ENCODE measurements around the gene ASXL3. TPM values are rescaled to one million over a fixed set of nuclear protein-coding genes. Genes with fewer than 3 reads are reported as not detected.

ASXL3 gene
- polyA plus RNA-seq, 1 donor from 2014 or later, result 15.2 TPM

- Histone ChIP-seq H3K27me3 (ENCODE audit: insufficient read depth, low read depth, low read length) (no peaks in the 10 kb centered on the region), H3K79me2 (replicated peaks; ENCODE audit: insufficient read depth, low read length) (no peaks in the 10 kb centered on the region), H2AFZ (ENCODE audit: low read depth, low read length) (no peak overlapping the region), H3F3A (ENCODE audit: insufficient read depth, low read length, poor library complexity, severe bottlenecking) (no peaks in the 10 kb centered on the region), H3K36me3 (ENCODE audit: insufficient read depth, low read length) (no peaks in the 10 kb centered on the region), H3K9me2 (ENCODE audit: insufficient read depth, low read length) (no peaks in the 10 kb centered on the region), H3K27ac (ENCODE audit: low read length) (no peak overlapping the region), H4K20me1 (ENCODE audit: insufficient read depth) (no peaks in the 10 kb centered on the region), H3K9me3 (ENCODE audit: low read length) (no peaks in the 10 kb centered on the region), H3K9ac (ENCODE audit: low read length) (no peak overlapping the region), H3K4me2 (ENCODE audit: low read length) (no peak overlapping the region), H3K4me3 (ENCODE audit: low read length) (no peak overlapping the region)
- TF ChIP-seq SMC3 (conservative IDR thresholded peaks at IDR 0.05; ENCODE audit: poor library complexity), result no peak
- no peak for TF ChIP-seq EP300 (conservative IDR thresholded peaks at IDR 0.05; ENCODE audit: poor library complexity, severe bottlenecking)
- TF ChIP-seq TAF1 (IDR thresholded peaks at IDR 0.05; ENCODE audit: low read depth), result no peak
- TF ChIP-seq CTCF (IDR thresholded peaks at IDR 0.05; ENCODE audit: poor library complexity, severe bottlenecking), result no peak
- TF ChIP-seq MXI1 (conservative IDR thresholded peaks at IDR 0.05; ENCODE audit: poor library complexity, severe bottlenecking), result no peak
- TF ChIP-seq EZH2 (IDR thresholded peaks at IDR 0.05; ENCODE audit: borderline replicate concordance, insufficient read depth, low read length, poor library complexity, severe bottlenecking), result no peak
- no peak for TF ChIP-seq RAD21 (conservative IDR thresholded peaks at IDR 0.05)
- no peak for TF ChIP-seq POLR2AphosphoS5 (IDR thresholded peaks at IDR 0.05)
- no peak for TF ChIP-seq REST (IDR thresholded peaks at IDR 0.05; ENCODE audit: borderline replicate concordance)
Measured at GRCh38 chr18:33652635-33653034, 74.6 kb downstream of the ASXL3 start.

GRCh38 chr18:33653231-33653630, 75.2 kb downstream of the ASXL3 start:
- TF ChIP-seq EZH2 (IDR thresholded peaks at IDR 0.05; ENCODE audit: borderline replicate concordance, insufficient read depth, low read length, poor library complexity, severe bottlenecking) (no peak), POLR2AphosphoS5 (IDR thresholded peaks at IDR 0.05) (no peak), MXI1 (conservative IDR thresholded peaks at IDR 0.05; ENCODE audit: poor library complexity, severe bottlenecking) (no peak), EP300 (conservative IDR thresholded peaks at IDR 0.05; ENCODE audit: poor library complexity, severe bottlenecking) (no peak), REST (IDR thresholded peaks at IDR 0.05; ENCODE audit: borderline replicate concordance) (no peak), CTCF (IDR thresholded peaks at IDR 0.05; ENCODE audit: poor library complexity, severe bottlenecking) (no peak), TAF1 (IDR thresholded peaks at IDR 0.05; ENCODE audit: low read depth) (no peak), RAD21 (conservative IDR thresholded peaks at IDR 0.05) (no peak), SMC3 (conservative IDR thresholded peaks at IDR 0.05; ENCODE audit: poor library complexity) (no peak)
- Histone ChIP-seq H3K9me2 (ENCODE audit: insufficient read depth, low read length) (no peaks in the 10 kb centered on the region), H3F3A (ENCODE audit: insufficient read depth, low read length, poor library complexity, severe bottlenecking) (no peaks in the 10 kb centered on the region), H3K79me2 (replicated peaks; ENCODE audit: insufficient read depth, low read length) (no peaks in the 10 kb centered on the region), H3K4me2 (ENCODE audit: low read length) (no peak overlapping the region), H4K20me1 (ENCODE audit: insufficient read depth) (no peaks in the 10 kb centered on the region), H3K27ac (ENCODE audit: low read length) (no peak overlapping the region), H2AFZ (ENCODE audit: low read depth, low read length) (no peak overlapping the region), H3K9ac (ENCODE audit: low read length) (no peak overlapping the region), H3K4me3 (ENCODE audit: low read length) (no peak overlapping the region), H3K36me3 (ENCODE audit: insufficient read depth, low read length) (no peaks in the 10 kb centered on the region), H3K27me3 (ENCODE audit: insufficient read depth, low read depth, low read length) (no peaks in the 10 kb centered on the region), H3K9me3 (ENCODE audit: low read length) (no peaks in the 10 kb centered on the region)

Measured in neural cell (in vitro differentiated cells).